GM21526 (cell line): ENCODE data around the gene ZFPM1.

Experiments
- ATAC-seq: cut with Tn5 transposase; IDR thresholded peaks from one replicate; pipeline ENCODE4 v1.9.1; 2021; ENCODE audit warnings: moderate library complexity; ENCODE audit not compliant: unreplicated experiment, low FRiP score

The ZFPM1 gene

GRCh38 chr16:88448461-88449266 lies 4.4 kb upstream of the ZFPM1 start:
- no peak for ATAC-seq

- ATAC-seq, result no peak
These were observed 3.9 kb upstream of the ZFPM1 start for GRCh38 chr16:88449267-88449561.

- ATAC-seq, result no peak
These were observed 1.2 kb upstream of the ZFPM1 start for GRCh38 chr16:88451586-88452481.

GRCh38 chr16:88452482-88453216 lies 431 bp upstream of the ZFPM1 start:
- ATAC-seq, result peak; percentile 44

- ATAC-seq, result no peak
These were observed 787 bp downstream of the ZFPM1 start for GRCh38 chr16:88453611-88454522.

GRCh38 chr16:88454523-88454947 lies 1.5 kb downstream of the ZFPM1 start:
- no peak for ATAC-seq

- ATAC-seq, result no peak
These were observed 2.7 kb downstream of the ZFPM1 start for GRCh38 chr16:88455610-88456355.

GRCh38 chr16:88456356-88457292 lies 3.5 kb downstream of the ZFPM1 start:
- no peak for ATAC-seq

GRCh38 chr16:88458039-88458772 lies 5.1 kb downstream of the ZFPM1 start:
- no peak for ATAC-seq

GRCh38 chr16:88458773-88459235 lies 5.7 kb downstream of the ZFPM1 start:
- ATAC-seq, result no peak

GRCh38 chr16:88459366-88460073 lies 6.4 kb downstream of the ZFPM1 start:
- no peak for ATAC-seq

GRCh38 chr16:88460496-88461330 lies 7.6 kb downstream of the ZFPM1 start:
- no peak for ATAC-seq

- no peak for ATAC-seq
These were observed 8.5 kb downstream of the ZFPM1 start for GRCh38 chr16:88461331-88462269.

- no peak for ATAC-seq
These were observed 9.3 kb downstream of the ZFPM1 start for GRCh38 chr16:88462396-88462795.

- ATAC-seq, result no peak
These were observed 10.3 kb downstream of the ZFPM1 start for GRCh38 chr16:88463411-88463810.
